ENCODE measurements around the gene EYS.
"Not testable (repeated sequence)": the region's sequence is repeated elsewhere in the genome, so short reads cannot be mapped to it uniquely, and the experiment has no call there.

Gene EYS

GRCh38 chr6:63816401-63816981 lies 1890.5 kb downstream of the EYS start:
- DNase-seq (ENCODE audit: low spot score): no peak

GRCh38 chr6:63814459-63814858 lies 1892.6 kb downstream of the EYS start:
- DNase-seq (ENCODE audit: low spot score): no peak

DNA sequence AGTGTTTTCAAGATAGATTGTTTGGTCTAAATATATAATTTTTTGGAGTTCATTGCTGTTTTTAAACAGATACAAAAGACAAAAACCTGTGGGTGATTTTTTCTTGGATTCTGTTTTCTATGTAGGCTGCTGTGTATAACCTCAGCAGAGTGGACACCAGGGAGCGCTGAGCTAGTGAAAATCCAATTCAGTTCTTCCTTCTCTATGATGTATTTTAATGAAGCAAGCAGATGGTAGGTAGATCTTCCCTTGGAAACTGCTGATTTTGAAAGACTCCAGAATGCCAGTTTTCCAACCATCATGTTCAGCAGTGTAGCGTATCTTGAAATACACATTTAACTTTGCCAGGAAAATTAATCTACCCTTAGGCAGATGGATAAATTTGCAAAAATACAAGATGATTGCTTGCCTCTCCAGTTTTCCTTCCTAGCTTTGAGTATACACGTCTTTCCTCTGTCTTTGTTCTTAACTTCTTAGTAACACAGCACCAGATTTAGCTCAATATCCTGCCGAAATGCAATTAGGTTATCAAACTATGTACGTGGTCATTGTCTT lies 1893.4 kb downstream of the EYS start:
- DNase-seq (ENCODE audit: low spot score): no peak

GRCh38 chr6:63808576-63808975 lies 1898.5 kb downstream of the EYS start:
- no peak for DNase-seq (ENCODE audit: low spot score)

DNA sequence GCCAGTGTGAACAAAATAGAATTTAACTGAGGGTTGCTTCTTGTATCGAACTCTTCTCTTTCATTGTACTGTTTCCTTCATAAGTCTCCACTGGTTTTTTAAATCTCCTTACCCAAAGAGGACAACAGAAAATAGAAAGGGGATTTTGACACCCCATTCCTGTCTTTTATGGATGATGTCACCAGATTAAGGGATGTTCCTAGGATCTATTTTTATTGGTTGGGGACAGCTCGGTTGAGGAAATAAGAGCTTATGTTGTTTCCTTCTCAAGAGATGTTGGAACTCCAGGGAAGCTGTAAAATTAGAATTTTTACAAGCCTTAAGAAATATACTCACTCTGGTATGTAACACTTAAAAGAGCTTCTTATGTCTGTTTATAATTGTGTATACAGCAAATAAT lies 1900.0 kb downstream of the EYS start:
- no peak for DNase-seq (ENCODE audit: low spot score)

DNA sequence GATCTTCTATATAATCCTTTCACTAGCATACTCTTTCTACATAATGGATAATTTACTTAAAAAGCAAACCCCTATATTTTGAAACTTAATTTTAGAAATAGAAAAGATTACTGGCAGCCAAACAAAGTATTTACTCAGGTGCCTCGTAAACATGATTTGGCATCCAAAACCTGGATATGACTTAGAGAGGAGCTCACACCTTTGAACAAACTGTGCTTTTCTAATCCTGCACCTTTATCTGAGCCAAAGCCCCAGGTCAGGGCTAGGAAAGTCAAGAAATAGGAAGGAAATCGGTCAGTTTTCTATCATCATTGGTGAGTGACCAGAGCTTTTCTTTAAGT lies 1900.5 kb downstream of the EYS start:
- no peak for DNase-seq (ENCODE audit: low spot score)

DNA sequence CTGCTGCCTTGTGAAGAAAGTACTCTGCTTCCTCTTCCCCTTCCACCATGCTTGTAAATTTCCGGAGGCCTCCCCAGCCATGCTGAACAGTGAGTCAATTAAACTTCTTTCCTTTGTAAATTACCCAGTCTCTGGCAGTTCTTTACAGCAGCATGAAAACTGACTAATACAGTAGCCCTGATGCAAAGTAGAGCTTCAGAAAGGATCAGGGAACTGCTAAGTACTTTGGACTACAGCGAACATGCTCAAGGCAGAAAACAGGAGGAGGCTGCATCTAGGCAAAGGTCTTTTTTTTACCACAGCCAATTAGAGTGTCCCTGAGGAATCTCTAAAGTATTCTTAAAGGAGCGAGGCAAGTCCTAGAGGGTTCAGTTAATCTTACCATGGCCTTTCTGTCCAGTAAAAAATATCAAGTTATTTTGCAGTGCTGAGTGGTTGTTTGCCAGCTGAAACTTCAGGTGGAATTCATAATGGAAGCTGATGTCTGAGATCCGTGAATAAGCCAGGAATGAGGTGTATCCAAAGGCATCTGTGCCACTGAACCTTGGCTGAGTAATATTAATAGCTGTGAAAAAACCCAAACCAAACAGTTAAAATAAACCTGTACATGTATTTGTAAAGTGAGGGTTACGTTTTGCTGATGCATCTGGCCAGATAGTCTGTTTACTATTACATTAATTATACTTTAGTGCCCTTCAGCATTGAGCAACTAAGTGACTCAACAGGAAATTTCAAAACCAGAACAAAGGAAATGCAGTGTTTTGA lies 1901.0 kb downstream of the EYS start:
- no peak for DNase-seq (ENCODE audit: low spot score)

- DNase-seq (ENCODE audit: low spot score): no peak
Observed at GRCh38 chr6:63805345-63805744, 1901.7 kb downstream of the EYS start.

DNA sequence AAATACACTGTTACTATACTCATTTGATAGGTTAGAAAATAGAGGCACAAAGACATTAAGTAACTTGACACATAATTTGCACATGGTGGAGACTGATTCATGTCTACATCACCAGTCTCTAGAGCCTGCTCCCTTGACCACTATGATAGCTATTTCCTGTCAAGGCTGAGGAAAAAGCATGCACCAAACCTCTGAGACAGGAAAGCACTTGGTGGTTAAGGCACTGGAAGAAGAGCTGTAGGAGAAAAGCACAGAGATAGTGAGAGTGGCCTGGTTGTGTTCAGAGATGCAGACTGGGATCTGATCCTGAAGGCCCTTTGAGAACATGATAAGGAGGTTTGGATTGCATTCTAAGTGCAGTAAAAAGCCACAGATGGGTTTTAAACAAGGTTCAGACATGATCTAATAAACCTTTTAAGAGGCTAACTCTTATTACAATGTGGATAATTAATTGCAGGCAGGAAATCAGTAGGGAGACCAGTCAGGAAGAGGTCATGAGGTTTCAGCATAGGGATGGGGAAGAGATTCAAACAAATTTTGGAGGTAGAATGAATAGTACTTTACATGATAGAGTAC lies 1902.6 kb downstream of the EYS start:
- DNase-seq (ENCODE audit: low spot score): no peak

GRCh38 chr6:63803371-63803770 lies 1903.7 kb downstream of the EYS start:
- DNase-seq (ENCODE audit: low spot score): no peak

DNA sequence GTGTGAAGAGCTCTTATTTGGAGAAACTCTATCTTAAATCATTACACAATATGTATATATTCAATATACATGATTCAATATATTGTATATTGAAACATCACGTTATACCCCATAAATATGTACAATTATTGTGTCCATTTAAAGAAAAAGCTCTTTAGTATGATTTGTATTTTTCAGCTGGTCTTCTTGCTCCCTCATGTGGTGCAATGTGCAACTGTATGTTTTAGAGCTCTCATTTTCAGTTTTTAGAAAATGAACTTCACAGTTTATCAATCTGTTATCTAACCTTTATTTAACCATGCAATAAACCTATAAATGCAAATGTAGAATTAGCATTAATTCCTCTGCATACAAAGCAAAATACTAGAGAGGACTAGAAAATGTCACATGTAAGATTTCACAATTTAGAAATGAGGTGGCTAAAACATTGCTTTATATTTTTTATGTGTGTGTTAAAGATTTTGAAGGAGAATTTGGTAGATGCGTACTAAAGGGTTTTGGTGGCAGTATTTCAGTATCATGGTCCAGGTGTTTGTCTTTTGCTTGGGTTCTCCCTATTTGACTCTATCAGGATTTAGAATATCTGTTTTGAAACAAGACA lies 1904.3 kb downstream of the EYS start:
- no peak for DNase-seq (ENCODE audit: low spot score)

DNA sequence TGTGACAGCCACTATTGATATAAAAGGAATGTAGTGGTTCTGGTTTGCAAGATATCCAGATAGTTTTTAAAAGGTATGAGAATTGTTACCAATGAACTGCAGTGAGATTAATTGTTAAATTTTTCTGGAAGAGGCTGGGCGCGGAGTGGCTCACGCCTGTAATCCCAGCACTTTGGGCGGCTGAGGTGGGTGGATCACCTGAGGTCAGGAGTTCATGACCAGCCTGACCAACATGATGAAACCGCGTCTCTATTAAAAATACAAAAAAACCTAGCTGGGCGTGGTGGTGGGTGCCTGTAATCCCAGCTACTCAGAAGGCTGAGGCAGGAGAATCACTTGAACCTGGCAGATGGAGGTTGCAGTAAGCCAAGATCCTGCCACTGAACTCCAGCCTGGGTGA lies 1906.6 kb downstream of the EYS start:
- DNase-seq (ENCODE audit: low spot score): not testable (repeated sequence)

- DNase-seq (ENCODE audit: low spot score): no peak
Observed at GRCh38 chr6:63799813-63800212, 1907.2 kb downstream of the EYS start.

GRCh38 chr6:63799313-63799712 lies 1907.7 kb downstream of the EYS start:
- DNase-seq (ENCODE audit: low spot score): no peak

- no peak for DNase-seq (ENCODE audit: low spot score)
Observed at GRCh38 chr6:63798378-63798777, 1908.6 kb downstream of the EYS start.

GRCh38 chr6:63797721-63798120 lies 1909.3 kb downstream of the EYS start:
- no peak for DNase-seq (ENCODE audit: low spot score)

DNA sequence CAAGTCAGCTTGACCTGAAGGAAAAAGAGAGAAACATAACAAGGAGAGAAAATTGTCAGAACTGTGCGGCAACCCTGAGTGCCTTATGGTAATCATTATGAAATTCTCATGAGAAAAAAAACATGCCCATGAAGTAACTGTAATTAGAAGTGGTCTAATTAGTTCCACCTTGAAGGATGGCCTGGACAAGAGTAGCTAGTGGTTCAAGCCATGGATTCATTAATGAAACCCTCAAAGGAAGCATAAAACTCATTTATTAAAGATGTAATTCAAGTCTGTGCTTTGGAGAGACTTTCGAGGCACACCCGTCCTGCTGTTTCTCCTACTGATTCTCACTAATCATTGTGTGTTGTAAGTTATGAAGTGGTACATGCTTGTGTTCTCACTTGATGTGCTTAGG lies 1911.2 kb downstream of the EYS start:
- no peak for DNase-seq (ENCODE audit: low spot score)

GRCh38 chr6:63795006-63795405 lies 1912.0 kb downstream of the EYS start:
- no peak for DNase-seq (ENCODE audit: low spot score)

DNA sequence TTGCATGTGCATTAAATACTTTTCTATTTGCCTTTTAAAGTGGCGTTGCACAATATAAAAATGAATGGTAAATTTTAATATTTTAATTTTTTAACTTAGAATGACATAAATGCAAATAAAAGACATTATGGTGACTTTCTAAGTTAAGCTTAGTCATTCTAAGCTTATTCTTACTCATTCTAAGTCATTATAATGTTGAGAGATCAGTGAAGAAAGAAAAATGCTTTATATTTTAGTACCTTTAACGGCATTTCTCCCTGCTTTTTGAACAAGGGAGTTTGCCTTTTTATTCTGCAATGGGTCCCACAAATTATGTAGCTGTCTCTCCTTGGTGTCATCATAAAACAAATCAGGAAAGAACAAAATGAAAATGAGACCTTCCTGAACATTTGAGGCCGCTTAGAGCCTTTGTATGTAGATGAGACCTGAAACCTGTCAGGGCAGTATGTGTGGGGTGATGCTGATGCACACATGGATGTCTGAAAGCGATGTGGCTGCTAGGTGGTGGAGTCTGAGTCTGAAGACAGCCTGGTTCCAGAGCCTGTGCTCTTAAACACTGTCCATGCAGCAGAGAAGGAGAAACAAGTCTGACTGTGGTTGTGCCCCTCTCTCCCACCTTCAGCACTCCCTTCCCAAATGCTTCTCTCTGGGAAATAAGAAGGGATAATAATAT lies 1913.4 kb downstream of the EYS start:
- no peak for DNase-seq (ENCODE audit: low spot score)

GRCh38 chr6:63792736-63793464 lies 1914.1 kb downstream of the EYS start:
- DNase-seq (ENCODE audit: low spot score): no peak

DNA sequence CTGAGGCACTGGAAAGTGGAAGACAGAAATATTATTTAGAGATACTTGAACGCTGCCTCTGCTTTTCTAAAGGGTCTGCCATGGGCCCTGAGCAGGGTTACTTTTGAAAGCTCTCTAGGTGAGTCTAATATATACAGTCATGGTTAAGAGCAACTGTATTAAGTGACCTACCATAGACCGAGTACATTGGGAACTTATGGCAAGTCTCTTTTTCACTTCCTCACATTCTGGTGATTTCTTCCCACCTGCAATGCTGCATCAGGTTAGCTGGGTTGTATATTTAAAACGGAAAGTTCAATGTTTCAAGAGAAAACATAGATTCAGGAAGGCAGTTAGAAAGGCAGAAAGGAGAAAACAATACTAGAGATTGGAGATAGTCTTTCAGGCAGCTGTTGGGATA lies 1916.7 kb downstream of the EYS start:
- no peak for DNase-seq (ENCODE audit: low spot score)

GRCh38 chr6:63789699-63790098 lies 1917.3 kb downstream of the EYS start:
- no peak for DNase-seq (ENCODE audit: low spot score)

Measured in ecto neural progenitor cell (in vitro differentiated cells).